RCC 7860 (cell line): ENCODE results near the gene CLDN5.
"Not testable (repeated sequence)": the region's sequence is repeated elsewhere in the genome, so short reads cannot be mapped to it uniquely, and the experiment has no call there.

ENCODE experiments used
- DNase-seq: peaks from one replicate; pipeline ENCODE4 v3.0.0-alpha.2; 2015; ENCODE audit warnings: low spot score
- FAIRE-seq: peaks from 2 replicates; lab custom pipeline; 2012; peaks lifted over from hg19 to GRCh38; lab: Jason Lieb, UNC

CLDN5 gene

DNA sequence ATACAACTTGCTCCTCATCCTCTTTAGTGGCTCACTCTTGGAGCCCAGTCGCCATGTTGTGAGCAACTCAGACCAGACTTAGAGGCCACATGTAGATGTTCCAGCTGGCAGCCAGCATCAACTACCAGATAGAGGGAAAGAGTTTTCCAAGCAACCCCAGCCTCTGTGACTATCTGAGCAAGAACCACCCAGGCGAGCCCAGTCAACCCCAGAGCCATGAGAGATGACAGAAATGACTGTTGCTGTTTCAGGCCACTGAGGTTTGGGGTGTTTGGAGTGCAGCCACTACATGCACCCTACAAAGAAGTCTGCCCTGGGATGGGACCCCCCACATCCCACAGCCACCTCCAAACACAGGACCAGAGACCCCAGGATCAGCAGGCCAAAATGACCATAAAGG lies 24.8 kb upstream of the CLDN5 start:
- FAIRE-seq (no peak), DNase-seq (no peak)

- not testable (repeated sequence) for FAIRE-seq, DNase-seq
Observed at GRCh38 chr22:19548427-19548826, 24.2 kb upstream of the CLDN5 start.

GRCh38 chr22:19547620-19548019 lies 23.4 kb upstream of the CLDN5 start:
- DNase-seq (no peak), FAIRE-seq (no peak)

DNA sequence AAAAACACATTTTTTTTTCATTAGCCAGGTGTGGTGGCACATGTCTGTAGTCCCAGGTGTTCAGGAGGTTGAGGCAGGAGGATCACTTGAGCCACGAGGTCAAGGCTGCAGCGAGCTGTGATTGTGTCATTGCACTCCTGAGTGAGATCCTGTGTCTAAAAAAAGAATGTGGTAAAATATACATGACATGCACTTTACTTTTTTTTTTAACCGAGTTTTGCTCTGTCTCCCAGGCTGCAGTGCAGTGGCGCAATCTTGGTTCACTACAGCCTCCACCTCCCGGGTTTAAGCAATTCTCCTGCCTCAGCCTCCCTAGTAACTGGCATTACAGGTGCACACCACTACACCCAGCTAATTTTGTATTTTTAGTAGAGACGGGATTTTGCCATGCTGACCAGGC lies 22.5 kb upstream of the CLDN5 start:
- no peak for DNase-seq
- FAIRE-seq, result no peak

DNA sequence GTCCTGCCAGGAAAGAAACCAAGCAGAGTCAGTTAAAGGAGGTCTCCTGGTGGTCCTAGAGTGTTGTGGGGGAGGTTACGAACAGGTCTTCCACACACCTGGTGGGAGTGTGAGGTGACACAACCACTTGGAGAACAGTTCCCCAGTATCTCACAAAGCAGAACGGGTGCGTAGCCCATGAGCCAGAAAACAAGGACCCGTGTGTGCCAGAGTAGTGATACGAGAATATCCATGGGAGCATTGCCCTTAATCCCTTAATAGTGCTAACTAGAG lies 21.7 kb upstream of the CLDN5 start:
- DNase-seq (no peak), FAIRE-seq (no peak)

DNA sequence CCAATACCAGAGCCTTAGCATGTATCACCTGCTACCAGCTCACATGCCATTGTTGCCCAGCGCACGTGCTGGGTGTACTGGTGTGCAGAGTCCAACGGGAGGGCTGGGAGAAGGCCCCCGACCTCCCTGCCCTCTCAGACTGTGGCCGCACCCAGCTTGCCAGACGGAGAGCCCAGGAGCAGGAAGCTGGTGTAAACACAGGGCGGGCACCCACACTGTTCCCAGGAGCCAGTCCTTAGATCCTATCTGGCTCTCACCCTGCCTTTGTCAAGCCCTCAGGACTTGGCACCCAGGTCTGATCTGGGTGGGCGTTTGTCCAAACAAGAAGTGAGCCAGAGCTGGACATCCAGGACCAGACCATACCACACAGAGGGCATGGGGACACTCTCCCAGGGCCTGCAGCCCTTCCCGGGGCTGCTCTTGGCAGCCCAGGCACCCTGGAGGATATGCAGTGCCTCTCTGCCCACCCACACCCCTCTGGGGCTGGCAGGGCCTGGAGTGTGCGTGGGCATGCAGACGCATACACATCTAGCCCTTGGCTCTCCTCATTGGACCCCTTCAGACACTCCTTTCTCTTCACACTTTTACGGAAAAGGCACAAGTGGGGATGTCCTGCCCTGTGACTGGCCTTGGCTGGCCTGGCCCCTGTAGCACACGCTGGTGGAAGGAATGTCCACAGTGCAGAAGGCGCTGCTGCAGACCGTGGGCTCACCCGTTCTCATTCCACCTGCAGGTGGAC lies 19.9 kb upstream of the CLDN5 start:
- no peak for FAIRE-seq
- no peak for DNase-seq

DNA sequence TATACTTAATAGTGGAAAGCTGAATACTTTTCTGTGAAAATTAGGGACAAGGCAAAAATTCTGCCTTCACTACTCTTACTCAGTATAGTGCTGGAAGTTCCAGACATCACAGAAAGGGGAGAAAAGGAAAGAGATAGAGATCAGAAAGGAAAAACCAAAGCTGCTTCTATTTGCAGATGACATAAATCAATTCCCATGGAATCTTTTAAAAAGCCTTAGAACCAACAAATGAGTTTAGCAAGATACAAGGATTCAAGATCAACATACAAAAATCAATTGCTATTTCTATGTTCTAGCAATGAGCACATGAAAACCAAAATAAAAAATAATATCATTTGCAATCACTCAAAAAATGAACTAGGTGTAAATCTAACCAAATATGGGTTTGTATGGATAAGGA lies 16.2 kb upstream of the CLDN5 start:
- no peak for DNase-seq
- no peak for FAIRE-seq

DNA sequence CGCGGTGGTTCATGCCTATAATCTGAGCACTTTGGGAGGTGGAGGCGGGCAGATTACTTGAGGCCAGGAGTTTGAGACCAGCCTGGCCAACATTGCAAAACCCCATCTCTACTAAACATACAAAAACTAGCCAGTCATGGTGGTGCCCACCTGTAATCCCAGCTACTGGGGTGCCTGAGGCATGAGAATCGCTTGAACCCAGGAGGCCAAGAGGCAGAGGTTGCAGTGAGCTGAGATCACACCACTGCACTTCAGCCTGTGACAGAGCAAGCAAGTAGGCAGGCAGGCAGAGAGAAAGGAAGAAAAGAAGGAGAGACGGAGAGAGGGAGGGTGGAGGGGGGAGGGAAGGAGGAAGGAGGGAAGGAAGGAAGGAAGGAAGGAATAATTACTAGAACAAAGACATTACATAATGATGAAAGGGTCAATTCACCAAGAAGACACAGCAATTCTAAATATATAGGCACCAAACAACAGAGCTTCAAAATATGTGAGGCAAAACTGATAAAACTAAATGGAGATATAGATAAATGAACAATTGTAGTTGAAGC lies 13.8 kb upstream of the CLDN5 start:
- FAIRE-seq, result no peak
- no peak for DNase-seq

GRCh38 chr22:19536564-19536963 lies 12.4 kb upstream of the CLDN5 start:
- DNase-seq (no peak), FAIRE-seq (no peak)

GRCh38 chr22:19535001-19535400 lies 10.8 kb upstream of the CLDN5 start:
- FAIRE-seq (no peak), DNase-seq (no peak)

DNA sequence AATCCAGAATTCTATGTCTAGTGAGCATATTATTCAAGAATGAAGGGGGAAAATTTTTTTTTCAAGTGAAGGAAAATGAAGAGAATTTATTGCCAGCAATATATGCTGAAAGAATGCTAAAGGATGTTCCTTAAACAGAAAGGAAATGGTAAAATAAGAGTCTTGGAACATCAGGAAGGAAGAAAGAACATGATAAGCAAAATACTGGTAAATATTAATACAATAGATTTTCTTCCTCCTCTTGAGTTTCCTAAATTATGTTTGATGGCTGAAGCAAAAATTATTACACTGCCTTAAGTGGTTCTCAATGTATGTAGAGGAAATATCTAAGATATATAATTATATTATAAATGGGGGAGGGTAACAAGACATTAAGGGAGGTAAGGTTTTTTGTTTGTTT lies 9.6 kb upstream of the CLDN5 start:
- no peak for DNase-seq
- FAIRE-seq, result no peak

- DNase-seq (no peak), FAIRE-seq (no peak)
Observed at GRCh38 chr22:19533049-19533626, 8.9 kb upstream of the CLDN5 start.

- not testable (repeated sequence) for FAIRE-seq, DNase-seq
Observed at GRCh38 chr22:19531327-19531726, 7.1 kb upstream of the CLDN5 start.

DNA sequence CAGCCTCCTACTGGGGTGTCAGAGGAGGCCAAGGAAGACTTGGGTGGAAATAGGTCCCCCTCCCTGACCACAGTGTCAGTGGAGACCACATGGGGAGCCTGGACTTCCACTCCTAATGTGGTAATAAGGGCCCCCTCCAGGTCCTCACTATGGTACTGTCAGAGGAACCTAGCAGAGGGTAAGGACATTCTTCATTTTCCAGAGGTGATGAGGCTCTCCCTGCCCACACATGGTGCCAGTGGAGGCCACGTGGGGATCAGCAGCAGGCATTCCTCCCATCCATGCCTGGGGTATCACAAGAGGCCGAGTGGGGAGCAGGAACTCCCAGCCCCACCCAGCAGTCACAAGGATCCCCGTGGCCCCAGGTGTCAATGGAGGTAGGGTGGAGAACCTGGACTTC lies 6.5 kb upstream of the CLDN5 start:
- FAIRE-seq (no peak), DNase-seq (no peak)

- DNase-seq (no peak), FAIRE-seq (no peak)
Observed at GRCh38 chr22:19529811-19530210, 5.6 kb upstream of the CLDN5 start.

DNA sequence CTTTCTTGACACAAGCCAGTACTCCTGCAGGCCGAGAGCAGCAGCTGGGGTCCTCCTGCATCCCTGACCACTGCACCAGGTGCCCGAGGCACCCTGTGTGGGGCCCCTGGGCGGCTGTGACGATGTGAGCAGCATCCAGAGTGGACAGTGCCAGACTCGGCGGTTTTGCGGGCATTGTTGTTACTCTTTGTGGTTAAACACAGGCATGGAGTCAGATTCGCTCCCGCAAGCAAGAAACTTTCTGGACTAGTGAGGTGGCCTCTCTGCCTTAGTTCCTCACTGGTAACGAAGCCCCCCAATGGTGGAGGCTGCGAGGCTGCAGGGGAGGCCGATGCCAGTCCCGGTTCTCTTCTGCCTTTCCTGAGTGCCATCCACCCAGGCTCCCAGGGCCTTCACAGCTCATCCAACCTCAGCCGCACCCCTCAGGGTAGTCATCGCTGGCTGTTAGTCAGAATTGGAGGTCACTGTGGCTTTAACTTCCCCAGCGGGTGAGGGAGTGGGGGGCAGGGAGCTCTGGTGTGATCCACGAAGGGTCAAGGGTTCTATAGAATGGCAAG lies 3.7 kb upstream of the CLDN5 start:
- DNase-seq, result peak; percentile 49

DNA sequence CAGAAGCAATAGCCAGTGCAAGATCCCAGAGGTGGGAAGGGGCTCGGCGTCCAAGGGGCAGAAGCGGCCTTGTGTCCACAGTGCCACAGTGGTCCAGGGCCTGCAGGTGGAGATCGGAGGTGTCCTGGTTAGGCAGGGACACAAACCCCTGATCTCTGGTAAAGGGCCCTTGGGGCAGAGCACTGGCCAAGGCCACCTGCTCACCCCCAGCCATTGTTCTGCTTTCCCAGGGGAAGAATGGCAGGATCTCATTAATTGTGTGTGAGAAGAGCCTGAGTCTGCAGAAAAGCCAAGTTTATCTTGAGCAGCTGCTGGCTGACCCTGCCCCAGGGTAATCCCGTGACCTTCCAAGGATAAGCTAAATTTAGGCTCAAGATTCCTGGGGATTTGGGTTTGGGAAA lies 3.1 kb upstream of the CLDN5 start:
- no peak for FAIRE-seq
- no peak for DNase-seq

More for the DNA sequence above, 3.7 kb upstream of the CLDN5 start:
- no peak for FAIRE-seq

- FAIRE-seq (no peak), DNase-seq (no peak)
Observed at GRCh38 chr22:19526702-19527111, 2.5 kb upstream of the CLDN5 start.

DNA sequence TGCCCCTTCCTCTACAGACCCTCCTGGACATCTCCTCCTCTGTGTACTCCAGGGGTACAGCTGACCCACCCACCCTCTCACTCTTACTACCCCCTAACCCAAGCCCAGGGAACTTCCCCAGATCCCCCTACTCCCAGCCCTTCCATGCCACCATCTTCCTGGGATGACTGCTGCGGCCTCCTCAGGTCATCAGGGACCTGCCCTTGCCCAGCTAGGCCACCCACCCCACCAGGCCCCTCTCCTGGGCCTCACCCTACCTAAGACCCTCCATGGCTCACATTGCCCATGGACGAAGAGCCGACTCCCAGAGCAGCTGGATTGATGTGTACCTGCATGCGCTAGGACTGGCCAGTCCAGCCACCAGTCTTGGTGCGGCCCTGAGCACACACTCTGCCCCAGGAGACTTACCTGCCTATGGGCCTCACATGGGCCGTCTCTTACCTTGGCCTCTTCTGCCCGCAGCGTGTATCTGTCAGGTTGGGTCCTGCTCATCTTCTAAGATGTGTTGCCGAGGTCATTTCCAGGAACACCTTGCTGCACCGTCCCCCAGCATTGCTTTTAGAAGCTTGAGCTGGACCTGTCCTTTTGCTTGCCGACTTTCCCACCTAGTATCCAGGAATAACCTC lies 2.0 kb upstream of the CLDN5 start:
- DNase-seq, result no peak

DNA sequence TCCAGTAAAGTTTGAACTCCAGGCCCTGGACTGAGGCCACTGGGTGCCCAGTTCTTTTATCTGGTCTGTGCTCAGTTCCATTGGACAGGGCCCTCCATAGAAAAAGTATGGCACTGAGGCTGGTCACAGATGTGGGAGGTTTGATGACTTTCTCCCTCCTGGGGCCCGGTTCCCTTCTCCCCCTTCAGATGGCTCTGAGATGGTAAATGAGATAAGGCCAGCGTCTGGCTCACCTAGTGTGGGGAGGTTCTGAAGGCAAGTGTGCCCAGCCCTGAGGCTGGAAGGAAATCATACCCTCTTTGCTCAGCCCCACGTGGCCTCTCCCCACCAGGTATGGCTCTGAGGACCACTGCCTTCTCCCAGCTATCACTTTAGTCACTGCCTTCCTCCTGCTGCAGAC lies 1.5 kb upstream of the CLDN5 start:
- DNase-seq, result no peak
- FAIRE-seq, result no peak

More for the DNA sequence above, 2.0 kb upstream of the CLDN5 start:
- FAIRE-seq, result no peak

DNA sequence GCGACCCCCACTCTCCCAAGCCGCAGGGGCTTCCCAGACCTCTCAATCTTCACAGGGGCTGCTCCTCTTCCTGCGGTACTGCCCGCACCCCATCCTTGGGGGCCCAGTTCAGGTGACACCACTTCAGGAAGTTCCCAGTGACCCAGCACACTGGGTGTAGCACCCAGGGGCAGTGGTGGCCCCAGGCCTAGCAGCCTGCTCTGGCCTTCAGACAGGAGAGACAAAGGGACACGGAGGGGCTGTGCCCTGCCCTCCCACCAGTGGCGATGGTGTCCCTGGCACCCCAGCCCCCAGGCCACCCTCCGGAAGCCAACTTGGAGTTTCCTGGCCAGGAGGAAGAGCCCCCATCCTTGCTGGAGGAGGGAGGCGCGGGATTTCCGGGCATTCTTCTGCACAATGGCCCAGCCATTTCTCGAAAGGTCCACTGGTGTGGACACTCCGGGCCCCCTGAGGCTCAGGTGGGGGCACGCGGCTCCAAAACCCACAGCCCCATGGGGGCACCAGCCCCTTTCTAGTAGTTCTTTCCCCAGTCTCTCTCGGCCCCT lies 978 bp upstream of the CLDN5 start:
- FAIRE-seq (no peak), DNase-seq (no peak)
